Measurements from ENCODE around the gene PTMA.

- TF ChIP-seq CTCF (IDR thresholded peaks at IDR 0.05) (no peak), POLR2AphosphoS5 (IDR thresholded peaks at IDR 0.05; ENCODE audit: low read depth, low read length) (peak; percentile 59), REST (IDR thresholded peaks at IDR 0.05; ENCODE audit: insufficient read depth in 1 of 2, low read depth in 2 of 2, low read length in 1 of 2) (no peak)
Measured at GRCh38 chr2:231673348-231673770, 35.0 kb upstream of the PTMA start.

Data from Panc1 (cell line).